HFF-Myc (cell line): ENCODE data around the gene UBE2E1.

Experiments used
- DNase-seq: peaks from one replicate; pipeline ENCODE4 v3.0.0-alpha.2; 2011; ENCODE audit warnings: low read depth; ENCODE audit errors: extremely low read depth
- H3K4me3 ChIP-seq: replicated peaks from 2 replicates; pipeline ENCODE4 v1.5.1; 2011; ENCODE audit warnings: low read depth, mild to moderate bottlenecking, control low read depth, low read length
- TF ChIP-seq, protein P1 (sequence below): IDR thresholded peaks from 2 replicates; pipeline ENCODE4 v1.5.1; 2012; ENCODE audit warnings: mild to moderate bottlenecking, low read depth, low read length, control low read depth; ENCODE audit errors: missing control alignments

UBE2E1 gene

GRCh38 chr3:23778446-23778845 lies 27.3 kb upstream of the UBE2E1 start:
- no peak overlapping the region for H3K4me3 ChIP-seq
- DNase-seq = no peak
- TF ChIP-seq, protein P1, sequence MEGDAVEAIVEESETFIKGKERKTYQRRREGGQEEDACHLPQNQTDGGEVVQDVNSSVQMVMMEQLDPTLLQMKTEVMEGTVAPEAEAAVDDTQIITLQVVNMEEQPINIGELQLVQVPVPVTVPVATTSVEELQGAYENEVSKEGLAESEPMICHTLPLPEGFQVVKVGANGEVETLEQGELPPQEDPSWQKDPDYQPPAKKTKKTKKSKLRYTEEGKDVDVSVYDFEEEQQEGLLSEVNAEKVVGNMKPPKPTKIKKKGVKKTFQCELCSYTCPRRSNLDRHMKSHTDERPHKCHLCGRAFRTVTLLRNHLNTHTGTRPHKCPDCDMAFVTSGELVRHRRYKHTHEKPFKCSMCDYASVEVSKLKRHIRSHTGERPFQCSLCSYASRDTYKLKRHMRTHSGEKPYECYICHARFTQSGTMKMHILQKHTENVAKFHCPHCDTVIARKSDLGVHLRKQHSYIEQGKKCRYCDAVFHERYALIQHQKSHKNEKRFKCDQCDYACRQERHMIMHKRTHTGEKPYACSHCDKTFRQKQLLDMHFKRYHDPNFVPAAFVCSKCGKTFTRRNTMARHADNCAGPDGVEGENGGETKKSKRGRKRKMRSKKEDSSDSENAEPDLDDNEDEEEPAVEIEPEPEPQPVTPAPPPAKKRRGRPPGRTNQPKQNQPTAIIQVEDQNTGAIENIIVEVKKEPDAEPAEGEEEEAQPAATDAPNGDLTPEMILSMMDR = no peak

- DNase-seq = no peak
- TF ChIP-seq, protein P1 = no peak
These were observed 25.9 kb upstream of the UBE2E1 start for GRCh38 chr3:23779841-23780240.

GRCh38 chr3:23781051-23781450 lies 24.7 kb upstream of the UBE2E1 start:
- H3K4me3 ChIP-seq = no peak overlapping the region
- TF ChIP-seq, protein P1 = no peak

More at GRCh38 chr3:23779841-23780240, 25.9 kb upstream of the UBE2E1 start:
- no peak overlapping the region for H3K4me3 ChIP-seq

DNA sequence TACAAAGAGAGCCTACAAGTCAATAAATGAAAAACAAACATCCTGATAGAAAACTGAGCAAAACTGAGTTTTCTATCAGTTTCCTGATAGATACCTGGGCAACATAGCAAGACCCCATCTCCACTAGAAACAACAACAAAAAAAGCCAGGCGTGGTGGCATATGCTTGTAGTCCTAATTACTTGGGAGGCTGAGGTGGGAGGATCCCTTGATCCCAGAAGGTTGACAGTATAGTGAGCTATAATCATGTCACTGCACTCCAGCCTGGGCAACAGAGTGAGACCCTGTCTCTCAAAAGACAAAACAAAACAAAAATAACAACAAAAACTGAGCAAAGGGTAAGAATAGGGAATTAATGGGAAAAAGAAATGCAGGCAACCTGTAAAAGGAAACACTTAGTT lies 23.9 kb upstream of the UBE2E1 start:
- DNase-seq = no peak
- no peak overlapping the region for H3K4me3 ChIP-seq
- TF ChIP-seq, protein P1 = no peak

More at GRCh38 chr3:23781051-23781450, 24.7 kb upstream of the UBE2E1 start:
- DNase-seq = no peak

- no peak for DNase-seq
- no peak overlapping the region for H3K4me3 ChIP-seq
- TF ChIP-seq, protein P1 = no peak
These were observed 20.6 kb upstream of the UBE2E1 start for GRCh38 chr3:23785097-23785645.

- H3K4me3 ChIP-seq = no peak overlapping the region
- TF ChIP-seq, protein P1 = no peak
- no peak for DNase-seq
These were observed 19.9 kb upstream of the UBE2E1 start for GRCh38 chr3:23785882-23786281.

- no peak overlapping the region for H3K4me3 ChIP-seq
- TF ChIP-seq, protein P1 = no peak
- DNase-seq = no peak
These were observed 14.1 kb upstream of the UBE2E1 start for GRCh38 chr3:23791678-23792077.
